DOHH2 (cell line): ENCODE results near the gene RILPL2.

ENCODE experiments used
- H3F3A ChIP-seq: fragments of 200-600 bp; sonication (generic), shearing (Covaris generic); 2 replicates; pipeline ENCODE4 v1.6.0; 2016; ENCODE audit warnings: antibody characterized with exemption, mild to moderate bottlenecking; ENCODE audit not compliant: control insufficient read depth, insufficient read depth
- H3K27ac ChIP-seq: fragments of 200-600 bp; sonication (generic); 2 replicates; pipeline ENCODE4 v1.5.1; 2014; ENCODE audit warnings: low read depth, mild to moderate bottlenecking, low read length, moderate library complexity
- H3K27me3 ChIP-seq: fragments of 200-600 bp; sonication (generic); 2 replicates; pipeline ENCODE4 v1.6.1; 2014; ENCODE audit warnings: mild to moderate bottlenecking, low read length, mixed read lengths; ENCODE audit not compliant: control insufficient read depth
- H3K36me3 ChIP-seq: fragments of 200-600 bp; sonication (generic); 2 replicates; pipeline ENCODE4 v1.6.1; 2014; ENCODE audit warnings: mild to moderate bottlenecking, low read length, moderate library complexity, mixed read lengths; ENCODE audit not compliant: control insufficient read depth
- H3K4me1 ChIP-seq: fragments of 200-600 bp; sonication (generic); 2 replicates; pipeline ENCODE4 v1.6.1; 2014; ENCODE audit warnings: mild to moderate bottlenecking, low read length, mixed read lengths; ENCODE audit not compliant: control insufficient read depth
- H3K4me2 ChIP-seq: fragments of 200-600 bp; sonication (generic); 2 replicates; pipeline ENCODE4 v1.6.0; 2014; ENCODE audit warnings: mild to moderate bottlenecking, low read length, moderate library complexity
- H3K4me3 ChIP-seq: fragments of 200-600 bp; sonication (generic); 2 replicates; pipeline ENCODE4 v1.5.1; 2014; ENCODE audit warnings: mild to moderate bottlenecking, low read length, mixed read lengths
- H3K79me2 ChIP-seq: fragments of 200-600 bp; sonication (generic); 2 replicates; pipeline ENCODE4 v1.6.1; 2014; ENCODE audit warnings: mild to moderate bottlenecking, low read length, mixed read lengths; ENCODE audit not compliant: control insufficient read depth
- H3K9me2 ChIP-seq: fragments of 200-600 bp; sonication (generic); replicated peaks from 2 replicates; pipeline ENCODE4 v1.6.1; 2014; ENCODE audit warnings: mild to moderate bottlenecking, low read length, mixed read lengths; ENCODE audit not compliant: control insufficient read depth
- H3K9me3 ChIP-seq: fragments of 200-600 bp; sonication (generic); 2 replicates; pipeline ENCODE4 v1.6.1; 2014; ENCODE audit warnings: antibody characterized with exemption, low read length, mixed read lengths; ENCODE audit not compliant: control insufficient read depth, insufficient read depth
- H4K20me1 ChIP-seq: fragments of 200-600 bp; sonication (generic); 2 replicates; pipeline ENCODE4 v1.6.0; 2014; ENCODE audit warnings: low read depth, mild to moderate bottlenecking, antibody characterized with exemption, low read length, moderate library complexity; ENCODE audit not compliant: control insufficient read depth, insufficient read depth
- CTCF ChIP-seq: fragments of 200-600 bp; sonication (generic); IDR thresholded peaks from one replicate; pipeline ENCODE4 v1.5.1; 2014; ENCODE audit warnings: antibody characterized with exemption, mild to moderate bottlenecking, low read depth, low read length; ENCODE audit not compliant: poor library complexity, severe bottlenecking
- EZH2phosphoT487 ChIP-seq: fragments of 200-600 bp; sonication (generic); IDR thresholded peaks from 2 replicates; pipeline ENCODE4 v1.6.1; 2017; ENCODE audit warnings: borderline replicate concordance, mild to moderate bottlenecking, antibody characterized with exemption, low read length, moderate library complexity, mixed read lengths

Gene RILPL2

GRCh38 chr12:123393747-123394146 lies 42.7 kb downstream of the RILPL2 start:
- no peaks in the 10 kb centered on the region for H3K27me3 ChIP-seq
- H3K4me1 ChIP-seq, result peaks cover 15% of the 10 kb centered on the region
- no peaks in the 10 kb centered on the region for H3K9me2 ChIP-seq
- 0 out of 2 replicates have a peak, but pooled peaks cover 3% of the 10 kb centered on the region for H4K20me1 ChIP-seq
- TF ChIP-seq CTCF (no peak), EZH2phosphoT487 (no peak)
- peaks cover 83% of the 10 kb centered on the region for H3K36me3 ChIP-seq
- H3K4me3 ChIP-seq, result no peak overlapping the region
- H3K4me2 ChIP-seq, result no peak overlapping the region
- H3K27ac ChIP-seq, result no peak overlapping the region
- H3F3A ChIP-seq, result no peaks in the 10 kb centered on the region
- no peaks in the 10 kb centered on the region for H3K9me3 ChIP-seq
- peaks cover 87% of the 10 kb centered on the region for H3K79me2 ChIP-seq

GRCh38 chr12:123391546-123392343 lies 44.7 kb downstream of the RILPL2 start:
- Histone ChIP-seq H3K4me1 (peaks cover 27% of the 10 kb centered on the region), H3K9me3 (no peaks in the 10 kb centered on the region), H3K4me3 (no peak overlapping the region), H3K36me3 (peaks cover 67% of the 10 kb centered on the region), H3K9me2 (no peaks in the 10 kb centered on the region), H4K20me1 (0 out of 2 replicates have a peak, but pooled peaks cover 3% of the 10 kb centered on the region), H3F3A (no peaks in the 10 kb centered on the region), H3K27me3 (no peaks in the 10 kb centered on the region), H3K4me2 (no peak overlapping the region), H3K79me2 (peaks cover 85% of the 10 kb centered on the region), H3K27ac (no peak overlapping the region)
- TF ChIP-seq EZH2phosphoT487 (no peak), CTCF (no peak)

- H3K27ac ChIP-seq, result no peak overlapping the region
- peaks cover 27% of the 10 kb centered on the region for H3K4me1 ChIP-seq
- peak overlapping the region; percentile 91 for H3K4me3 ChIP-seq
- H3K9me3 ChIP-seq, result no peaks in the 10 kb centered on the region
- no peaks in the 10 kb centered on the region for H3K9me2 ChIP-seq
- no peaks in the 10 kb centered on the region for H3K27me3 ChIP-seq
- H3F3A ChIP-seq, result peaks cover 2% of the 10 kb centered on the region; the same call in 1 of the 2 replicates
- H3K4me2 ChIP-seq, result peak overlapping the region; percentile 99
- H3K36me3 ChIP-seq, result peaks cover 58% of the 10 kb centered on the region
- no peak for TF ChIP-seq EZH2phosphoT487
- no peak for TF ChIP-seq CTCF
- peaks cover 83% of the 10 kb centered on the region for H3K79me2 ChIP-seq
- 0 out of 2 replicates have a peak, but pooled peaks cover 3% of the 10 kb centered on the region for H4K20me1 ChIP-seq
These were observed 45.7 kb downstream of the RILPL2 start for GRCh38 chr12:123390498-123391426.
